ENCODE data around the gene REN. TPM values are rescaled to one million over a fixed set of nuclear protein-coding genes. Genes with fewer than 3 reads are reported as not detected.

REN gene
- total RNA-seq, 1 experiment from 2014 or later: not detected

- H3K27ac Mint-ChIP-seq: 0 out of 7 replicates have a peak overlapping the region, but pooled peaks of 1 of the 3 experiments have one; percentile 22
- no peak for DNase-seq
- H4K20me1 ChIP-seq (ENCODE audit: control insufficient read depth, insufficient read depth, insufficient read length): peaks cover 3% of the 10 kb centered on the region
Observed at GRCh38 chr1:204115116-204115515, 51.0 kb downstream of the REN start.

More at GRCh38 chr1:204115116-204115515, 51.0 kb downstream of the REN start:
- no peak overlapping the region for H3K27ac ChIP-seq (ENCODE audit: insufficient read length, low read depth, low read length)
- H3K9ac ChIP-seq (ENCODE audit: extremely low read depth, insufficient read length, low read length): no peak overlapping the region
- H3K23me2 ChIP-seq (ENCODE audit: insufficient read length, low read depth, low read length, poor library complexity, severe bottlenecking): no peaks in the 10 kb centered on the region
- H4K5ac ChIP-seq (ENCODE audit: insufficient read length, low read depth, low read length): no peak overlapping the region
- no peaks in the 10 kb centered on the region for H3K9me3 ChIP-seq (ENCODE audit: control insufficient read depth, low read depth, low read length)
- no peak overlapping the region for H2BK12ac ChIP-seq (ENCODE audit: insufficient read length, low read depth, low read length)
- no peak overlapping the region for H2BK5ac ChIP-seq (ENCODE audit: insufficient read length, low read length)
- no peak overlapping the region for H3T11ph ChIP-seq (ENCODE audit: low read length)
- Mint-ChIP-seq H3K4me1 (peaks cover 31 to 33% of the 10 kb centered on the region in 2 experiments), H3K4me3 (no peak overlapping the region), H3K27me3 (ENCODE audit: low read depth) (no peaks in the 10 kb centered on the region; the same call in 1 of the 2 replicates), H3K9me3 (no peaks in the 10 kb centered on the region), H3K36me3 (ENCODE audit: insufficient read depth in 1 of 3, low read depth in 3 of 3) (peaks cover 49 to 64% (median 59%) of the 10 kb centered on the region in 3 experiments)
- WGBS (ENCODE audit: extremely low coverage, insufficient read length, low lambda C conversion rate): no CpG with 5 or more reads among the region's 4 CpGs
- no peak overlapping the region for H3K23ac ChIP-seq (ENCODE audit: insufficient read length, low read depth, low read length)
- H3K4me1 ChIP-seq (ENCODE audit: insufficient read depth, low read length): peaks cover 4% of the 10 kb centered on the region; the same call in 1 of the 2 replicates
- H3K79me2 ChIP-seq (ENCODE audit: insufficient read depth, low read length): peaks cover 18% of the 10 kb centered on the region; the same call in 1 of the 2 replicates
- H3K18ac ChIP-seq (ENCODE audit: insufficient read length, low read depth, low read length): no peak overlapping the region
- peaks cover 8% of the 10 kb centered on the region for H3K79me1 ChIP-seq (ENCODE audit: insufficient read depth, low read depth, low read length, poor library complexity, severe bottlenecking)
- TF ChIP-seq CTCF (conservative IDR thresholded peaks at IDR 0.05): no peak
- H3K27me3 ChIP-seq (ENCODE audit: insufficient read depth, low read length): no peaks in the 10 kb centered on the region
- H3K14ac ChIP-seq (ENCODE audit: insufficient read depth, low read length): no peak overlapping the region
- no peak overlapping the region for H2BK120ac ChIP-seq (ENCODE audit: low read depth, low read length, poor library complexity, severe bottlenecking)
- no peak overlapping the region for H3K4ac ChIP-seq (ENCODE audit: low read depth, low read length)
- no peak overlapping the region for H2AFZ ChIP-seq (ENCODE audit: low read length)
- no peak overlapping the region for H4K8ac ChIP-seq (replicated peaks; ENCODE audit: insufficient read length, low read depth, low read length)
- no peak overlapping the region for H2BK15ac ChIP-seq (ENCODE audit: low read depth, low read length)
- no peak overlapping the region for H3K4me2 ChIP-seq (ENCODE audit: insufficient read depth, insufficient read length, low read length)
- H3K56ac ChIP-seq (ENCODE audit: insufficient read length, low read depth, low read length): no peak overlapping the region
- H2BK20ac ChIP-seq (ENCODE audit: low read depth, low read length, poor library complexity, severe bottlenecking): no peak overlapping the region
- no peak overlapping the region for H4K91ac ChIP-seq (ENCODE audit: insufficient read length, low read depth, low read length)
- H2AK5ac ChIP-seq (ENCODE audit: insufficient read length, low read length): no peak overlapping the region

Data from H9 (cell line).